Fibroblast of lung (primary cell): ENCODE measurements around the gene SLC6A13.

Source experiments
- CTCF ChIP-seq, 2 donors: IDR thresholded peaks in 1 of 2; conservative IDR thresholded peaks in 1 of 2; 1 replicate in 1 of 2; 2 replicates in 1 of 2; pipeline ENCODE4 v1.5.1; 2011 to 2012; ENCODE audit warnings: low read length in 2 of 2, control low read depth in 1 of 2, inconsistent platforms in 1 of 2, low read depth in 1 of 2, mild to moderate bottlenecking in 1 of 2
- EZH2 ChIP-seq: IDR thresholded peaks from 2 replicates; pipeline ENCODE4 v1.5.1; 2012; ENCODE audit warnings: low read length, control low read depth, mild to moderate bottlenecking; ENCODE audit errors: missing control alignments

- TF ChIP-seq CTCF (conservative IDR thresholded peaks at IDR 0.05 in 1 of 2, IDR thresholded peaks at IDR 0.05 in 1 of 2; ENCODE audit: low read depth in 1 of 2, low read length in 2 of 2), result no peak
- TF ChIP-seq EZH2, result no peak
Measured at GRCh38 chr12:273382-273781, 10.7 kb upstream of the SLC6A13 start.
